Neuron (in vitro differentiated cells): ENCODE data around the gene JAK1.

Source experiments
- H2AFZ ChIP-seq: one replicate; pipeline ENCODE4 v1.6.1; 2013; ENCODE audit warnings: low read depth, mild to moderate bottlenecking, inconsistent platforms, low read length, moderate library complexity
- H3K27me3 ChIP-seq: one replicate; pipeline ENCODE4 v1.6.1; 2013; ENCODE audit warnings: low read length; ENCODE audit not compliant: insufficient read depth
- H3K36me3 ChIP-seq: one replicate; pipeline ENCODE4 v1.6.1; 2013; ENCODE audit warnings: low read length; ENCODE audit not compliant: insufficient read depth
- H3K4me1 ChIP-seq: one replicate; pipeline ENCODE4 v1.6.1; 2013; ENCODE audit warnings: low read length; ENCODE audit not compliant: insufficient read depth
- H3K4me3 ChIP-seq: 2 replicates; pipeline ENCODE4 v1.5.1; 2013; ENCODE audit warnings: mild to moderate bottlenecking, low read length, moderate library complexity
- H3K9me3 ChIP-seq: one replicate; pipeline ENCODE4 v1.6.1; 2013; ENCODE audit warnings: low read length

The JAK1 gene

GRCh38 chr1:64881281-64881680 is 85.1 kb downstream of the JAK1 start:
- H3K4me1 ChIP-seq, result peaks cover under 1% of the 10 kb centered on the region
- no peak overlapping the region for H3K4me3 ChIP-seq
- H3K27me3 ChIP-seq, result no peaks in the 10 kb centered on the region
- H2AFZ ChIP-seq, result no peak overlapping the region
- no peaks in the 10 kb centered on the region for H3K9me3 ChIP-seq
- peaks cover 4% of the 10 kb centered on the region for H3K36me3 ChIP-seq

GRCh38 chr1:64880449-64880848 is 85.9 kb downstream of the JAK1 start:
- Histone ChIP-seq H3K4me3 (no peak overlapping the region), H2AFZ (no peak overlapping the region), H3K36me3 (peaks cover 11% of the 10 kb centered on the region), H3K27me3 (no peaks in the 10 kb centered on the region), H3K4me1 (no peaks in the 10 kb centered on the region), H3K9me3 (no peaks in the 10 kb centered on the region)

GRCh38 chr1:64878931-64879611 is 87.3 kb downstream of the JAK1 start:
- Histone ChIP-seq H3K36me3 (peaks cover 11% of the 10 kb centered on the region), H3K4me1 (no peaks in the 10 kb centered on the region), H3K9me3 (no peaks in the 10 kb centered on the region), H3K27me3 (no peaks in the 10 kb centered on the region), H2AFZ (no peak overlapping the region), H3K4me3 (no peak overlapping the region)

GRCh38 chr1:64878090-64878489 is 88.3 kb downstream of the JAK1 start:
- Histone ChIP-seq H3K36me3 (peaks cover 16% of the 10 kb centered on the region), H3K4me1 (no peaks in the 10 kb centered on the region), H3K27me3 (no peaks in the 10 kb centered on the region), H3K4me3 (no peak overlapping the region), H3K9me3 (no peaks in the 10 kb centered on the region), H2AFZ (no peak overlapping the region)

GRCh38 chr1:64877598-64877997 is 88.8 kb downstream of the JAK1 start:
- Histone ChIP-seq H3K4me1 (no peaks in the 10 kb centered on the region), H3K27me3 (no peaks in the 10 kb centered on the region), H3K4me3 (no peak overlapping the region), H3K36me3 (peaks cover 20% of the 10 kb centered on the region), H2AFZ (no peak overlapping the region), H3K9me3 (no peaks in the 10 kb centered on the region)

GRCh38 chr1:64877151-64877550 is 89.2 kb downstream of the JAK1 start:
- Histone ChIP-seq H3K9me3 (no peaks in the 10 kb centered on the region), H3K4me1 (no peaks in the 10 kb centered on the region), H3K4me3 (no peak overlapping the region), H3K36me3 (peaks cover 20% of the 10 kb centered on the region), H2AFZ (no peak overlapping the region), H3K27me3 (no peaks in the 10 kb centered on the region)

- no peaks in the 10 kb centered on the region for H3K27me3 ChIP-seq
- peaks cover 20% of the 10 kb centered on the region for H3K36me3 ChIP-seq
- no peak overlapping the region for H2AFZ ChIP-seq
- no peaks in the 10 kb centered on the region for H3K4me1 ChIP-seq
- H3K9me3 ChIP-seq, result no peaks in the 10 kb centered on the region
- H3K4me3 ChIP-seq, result no peak overlapping the region
Observed at GRCh38 chr1:64875606-64876005, 90.7 kb downstream of the JAK1 start.

GRCh38 chr1:64875101-64875500 is 91.2 kb downstream of the JAK1 start:
- Histone ChIP-seq H3K36me3 (peaks cover 20% of the 10 kb centered on the region), H3K4me1 (no peaks in the 10 kb centered on the region), H3K27me3 (no peaks in the 10 kb centered on the region), H3K9me3 (no peaks in the 10 kb centered on the region), H2AFZ (no peak overlapping the region), H3K4me3 (no peak overlapping the region)

- Histone ChIP-seq H2AFZ (no peak overlapping the region), H3K4me3 (no peak overlapping the region), H3K4me1 (no peaks in the 10 kb centered on the region), H3K9me3 (peaks cover 1% of the 10 kb centered on the region), H3K36me3 (peaks cover 20% of the 10 kb centered on the region), H3K27me3 (no peaks in the 10 kb centered on the region)
Observed at GRCh38 chr1:64874666-64875065, 91.7 kb downstream of the JAK1 start.

GRCh38 chr1:64873576-64873975 is 92.8 kb downstream of the JAK1 start:
- Histone ChIP-seq H3K4me1 (no peaks in the 10 kb centered on the region), H3K36me3 (peaks cover 20% of the 10 kb centered on the region), H3K4me3 (no peak overlapping the region), H2AFZ (no peak overlapping the region), H3K9me3 (peaks cover 3% of the 10 kb centered on the region), H3K27me3 (no peaks in the 10 kb centered on the region)

GRCh38 chr1:64872067-64872466 is 94.3 kb downstream of the JAK1 start:
- Histone ChIP-seq H3K4me3 (no peak overlapping the region), H3K27me3 (no peaks in the 10 kb centered on the region), H2AFZ (no peak overlapping the region), H3K4me1 (no peaks in the 10 kb centered on the region), H3K9me3 (peaks cover 3% of the 10 kb centered on the region), H3K36me3 (peaks cover 23% of the 10 kb centered on the region)

GRCh38 chr1:64871256-64871655 is 95.1 kb downstream of the JAK1 start:
- no peak overlapping the region for H2AFZ ChIP-seq
- no peaks in the 10 kb centered on the region for H3K4me1 ChIP-seq
- H3K27me3 ChIP-seq, result no peaks in the 10 kb centered on the region
- peaks cover 3% of the 10 kb centered on the region for H3K9me3 ChIP-seq
- H3K36me3 ChIP-seq, result peaks cover 27% of the 10 kb centered on the region
- H3K4me3 ChIP-seq, result no peak overlapping the region

GRCh38 chr1:64867266-64867665 is 99.1 kb downstream of the JAK1 start:
- no peak overlapping the region for H3K4me3 ChIP-seq
- H3K36me3 ChIP-seq, result peaks cover 18% of the 10 kb centered on the region
- H3K27me3 ChIP-seq, result no peaks in the 10 kb centered on the region
- no peaks in the 10 kb centered on the region for H3K4me1 ChIP-seq
- no peak overlapping the region for H2AFZ ChIP-seq
- peaks cover 7% of the 10 kb centered on the region for H3K9me3 ChIP-seq

GRCh38 chr1:64866689-64867088 is 99.7 kb downstream of the JAK1 start:
- Histone ChIP-seq H3K4me1 (no peaks in the 10 kb centered on the region), H3K9me3 (peaks cover 7% of the 10 kb centered on the region), H3K36me3 (peaks cover 18% of the 10 kb centered on the region), H2AFZ (no peak overlapping the region), H3K27me3 (no peaks in the 10 kb centered on the region), H3K4me3 (no peak overlapping the region)
